GM19463 (cell line): ENCODE results near the gene MT1E.
"Not testable (repeated sequence)": the region's sequence is repeated elsewhere in the genome, so short reads cannot be mapped to it uniquely, and the experiment has no call there.

ENCODE experiments used
- ATAC-seq: cut with Tn5 transposase; IDR thresholded peaks from one replicate; pipeline ENCODE4 v1.9.1; 2021; ENCODE audit warnings: mild to moderate bottlenecking, moderate library complexity; ENCODE audit not compliant: unreplicated experiment

The MT1E gene

GRCh38 chr16:56643080-56643778, 17.6 kb downstream of the MT1E start:
- peak; percentile 95 for ATAC-seq

DNA sequence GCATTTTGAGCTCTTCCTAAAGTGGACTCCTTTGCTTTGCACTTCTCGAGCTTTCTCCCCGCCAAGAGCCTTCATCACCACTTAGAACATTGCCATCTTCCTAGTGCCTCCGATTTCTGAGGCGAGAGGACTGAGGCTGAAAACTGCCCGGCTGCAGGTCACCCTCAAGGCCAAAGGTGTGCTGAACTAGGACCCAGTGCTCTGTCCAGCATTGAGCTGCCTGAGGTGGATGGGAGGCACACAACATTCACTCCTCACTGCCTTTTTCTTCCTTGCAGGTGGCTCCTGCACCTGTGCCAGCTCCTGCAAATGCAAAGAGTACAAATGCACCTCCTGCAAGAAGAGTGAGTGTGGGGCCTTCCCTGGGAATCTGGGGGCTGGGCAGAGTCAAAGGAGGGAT, 18.3 kb downstream of the MT1E start:
- ATAC-seq, result no peak

DNA sequence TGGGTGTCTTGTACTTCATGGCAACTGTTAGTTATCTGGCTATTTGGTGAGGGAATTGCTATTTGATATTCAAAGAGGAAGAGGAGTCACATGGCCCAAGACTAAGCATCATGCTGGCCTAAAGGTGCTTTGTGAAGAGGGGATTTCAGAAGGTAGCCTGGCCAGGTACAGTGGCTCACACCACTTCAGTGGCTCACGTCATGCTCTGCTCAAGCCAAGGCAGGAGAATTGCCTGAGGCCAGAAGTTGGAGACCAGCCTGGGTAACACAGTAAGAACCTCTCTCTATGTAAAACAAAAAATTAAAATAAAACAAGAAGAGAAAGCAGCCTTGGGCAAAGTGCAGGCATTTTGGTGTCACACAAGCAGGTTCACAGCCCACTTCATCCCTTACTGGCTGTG, 19.7 kb downstream of the MT1E start:
- ATAC-seq, result no peak

DNA sequence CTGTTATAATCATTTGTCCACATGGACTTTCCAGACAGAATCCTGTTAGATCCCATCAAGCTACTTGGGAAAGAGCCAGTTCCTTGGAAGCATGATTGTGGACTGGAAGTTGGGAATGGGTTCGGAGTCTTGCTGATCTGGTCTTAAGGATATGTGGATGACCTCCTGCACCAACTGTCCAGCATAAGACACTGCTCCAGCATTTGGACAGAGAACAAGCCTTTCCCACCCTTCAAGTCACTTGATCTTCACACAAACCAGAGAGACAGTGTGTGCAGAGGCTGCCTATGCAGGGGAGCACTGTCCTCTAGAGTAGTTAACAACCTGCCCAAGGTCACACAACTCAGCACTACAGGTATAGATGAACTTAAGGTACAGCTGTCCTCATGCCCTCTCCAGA, 20.3 kb downstream of the MT1E start:
- ATAC-seq, result no peak

GRCh38 chr16:56647641-56648431, 22.3 kb downstream of the MT1E start:
- ATAC-seq, result no peak

- ATAC-seq, result no peak
Observed at GRCh38 chr16:56649271-56649670, 23.7 kb downstream of the MT1E start.

DNA sequence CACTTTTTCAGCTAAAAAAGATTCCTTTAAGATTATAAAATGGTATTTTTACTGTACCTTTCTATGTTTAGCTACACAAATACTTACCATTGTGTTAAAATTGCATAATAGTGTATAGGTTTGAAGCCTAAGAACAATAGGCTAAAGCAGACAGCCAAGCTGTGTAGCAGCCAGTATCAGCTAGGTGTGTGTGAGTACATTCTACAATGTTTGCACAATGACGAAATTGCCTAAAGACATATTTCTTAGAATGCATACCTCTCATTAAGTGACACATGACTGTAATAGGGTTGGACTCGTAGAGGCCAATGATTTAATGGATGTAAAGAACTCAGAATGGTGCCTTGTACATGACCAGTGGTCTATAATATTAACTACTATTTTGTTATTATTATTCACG, 24.2 kb downstream of the MT1E start:
- ATAC-seq, result no peak

DNA sequence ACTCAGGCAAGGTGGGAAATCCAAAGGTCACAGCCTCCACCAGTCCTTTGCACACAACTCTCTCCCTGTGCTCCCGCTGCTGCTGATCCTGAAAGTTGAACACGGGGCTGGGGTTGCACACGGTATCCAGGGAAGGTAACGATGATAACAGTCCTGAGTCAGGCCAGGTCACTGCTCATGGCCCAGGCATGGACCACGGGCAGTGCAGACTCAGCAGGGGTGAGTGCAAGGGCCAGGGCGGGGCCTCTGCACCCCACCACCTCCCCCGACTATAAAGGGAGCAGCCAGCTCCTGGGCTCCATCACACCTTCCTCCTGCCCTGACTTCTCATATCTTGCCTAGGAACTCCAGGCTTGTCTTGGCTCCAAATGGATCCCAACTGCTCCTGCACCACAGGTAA, 26.0 kb downstream of the MT1E start, which contains the start of gene MT1B:
Gene MT1B, plus strand, starts transcription at position 301 of the 400 bp plus-strand sequence. Its CDS starts 68 bp downstream, at position 369.
- no peak for ATAC-seq

DNA sequence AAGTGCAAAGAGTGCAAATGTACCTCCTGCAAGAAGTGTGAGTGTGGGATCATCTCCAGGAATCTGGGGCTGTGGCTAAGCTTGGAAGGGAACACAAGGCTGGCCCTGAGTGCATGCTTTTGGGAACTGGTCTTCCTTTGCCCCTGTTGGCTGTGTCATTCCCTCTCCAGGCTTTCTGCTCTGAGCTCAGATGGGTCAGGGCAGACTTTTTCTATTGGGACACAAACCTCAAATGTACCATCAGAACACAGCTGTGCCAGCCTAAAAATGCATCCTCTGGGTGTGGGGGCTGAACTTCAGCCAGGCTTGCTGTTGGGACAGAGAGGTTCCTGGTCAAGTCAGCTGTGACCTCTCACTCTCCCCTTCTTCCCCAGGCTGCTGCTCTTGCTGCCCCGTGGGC, 27.0 kb downstream of the MT1E start:
- no peak for ATAC-seq

DNA sequence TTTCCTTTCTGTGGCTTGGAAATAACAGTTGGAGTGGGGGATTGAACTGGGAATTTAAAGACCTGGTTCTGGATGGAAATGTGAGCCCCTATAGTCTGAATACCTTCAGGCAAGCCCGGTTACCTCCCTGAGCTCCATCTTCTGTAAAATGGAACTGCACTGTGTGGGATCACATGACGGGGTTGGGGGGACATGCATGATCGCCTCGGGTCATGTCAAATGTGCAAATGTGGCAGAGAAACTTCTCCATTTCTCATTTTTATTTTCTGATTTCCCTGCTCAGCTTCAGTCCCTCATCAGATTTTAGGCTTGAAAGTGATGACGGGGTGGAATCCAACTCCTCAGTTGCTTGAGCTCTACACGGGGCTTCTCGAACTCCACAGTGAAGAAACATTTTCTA, 27.6 kb downstream of the MT1E start:
- no peak for ATAC-seq

GRCh38 chr16:56657555-56658326, 32.2 kb downstream of the MT1E start, which contains the start of gene MT1F:
Gene MT1F, plus strand, starts transcription at chr16:56657959. Its CDS starts 100 bp downstream, at chr16:56658059.
- ATAC-seq, result peak; percentile 58

DNA sequence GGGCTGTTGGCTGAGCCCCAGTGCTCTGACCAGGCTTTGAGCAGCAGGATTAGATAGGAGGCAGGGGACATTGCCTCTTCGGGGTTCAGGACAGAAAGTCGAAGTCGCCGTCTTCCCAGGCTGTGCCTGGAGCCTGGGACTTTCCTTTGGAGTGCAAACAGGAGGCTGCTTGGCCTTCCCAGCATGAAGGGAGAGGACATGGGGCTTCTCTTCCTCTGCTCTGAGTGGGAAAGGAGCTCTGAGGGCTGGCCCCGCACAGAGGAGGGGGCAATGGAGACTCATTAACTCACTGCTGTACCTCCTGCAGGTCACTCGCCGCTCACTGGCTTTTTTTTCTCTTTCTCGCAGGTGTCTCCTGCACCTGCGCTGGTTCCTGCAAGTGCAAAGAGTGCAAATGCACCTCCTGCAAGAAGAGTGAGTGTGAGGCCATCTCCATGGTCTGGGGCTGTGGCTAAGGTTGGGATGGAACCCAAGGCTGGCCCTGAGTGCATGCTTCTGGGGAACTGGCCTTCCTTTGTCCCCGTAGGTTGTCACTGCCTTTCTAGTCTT, 32.8 kb downstream of the MT1E start:
- ATAC-seq, result no peak

DNA sequence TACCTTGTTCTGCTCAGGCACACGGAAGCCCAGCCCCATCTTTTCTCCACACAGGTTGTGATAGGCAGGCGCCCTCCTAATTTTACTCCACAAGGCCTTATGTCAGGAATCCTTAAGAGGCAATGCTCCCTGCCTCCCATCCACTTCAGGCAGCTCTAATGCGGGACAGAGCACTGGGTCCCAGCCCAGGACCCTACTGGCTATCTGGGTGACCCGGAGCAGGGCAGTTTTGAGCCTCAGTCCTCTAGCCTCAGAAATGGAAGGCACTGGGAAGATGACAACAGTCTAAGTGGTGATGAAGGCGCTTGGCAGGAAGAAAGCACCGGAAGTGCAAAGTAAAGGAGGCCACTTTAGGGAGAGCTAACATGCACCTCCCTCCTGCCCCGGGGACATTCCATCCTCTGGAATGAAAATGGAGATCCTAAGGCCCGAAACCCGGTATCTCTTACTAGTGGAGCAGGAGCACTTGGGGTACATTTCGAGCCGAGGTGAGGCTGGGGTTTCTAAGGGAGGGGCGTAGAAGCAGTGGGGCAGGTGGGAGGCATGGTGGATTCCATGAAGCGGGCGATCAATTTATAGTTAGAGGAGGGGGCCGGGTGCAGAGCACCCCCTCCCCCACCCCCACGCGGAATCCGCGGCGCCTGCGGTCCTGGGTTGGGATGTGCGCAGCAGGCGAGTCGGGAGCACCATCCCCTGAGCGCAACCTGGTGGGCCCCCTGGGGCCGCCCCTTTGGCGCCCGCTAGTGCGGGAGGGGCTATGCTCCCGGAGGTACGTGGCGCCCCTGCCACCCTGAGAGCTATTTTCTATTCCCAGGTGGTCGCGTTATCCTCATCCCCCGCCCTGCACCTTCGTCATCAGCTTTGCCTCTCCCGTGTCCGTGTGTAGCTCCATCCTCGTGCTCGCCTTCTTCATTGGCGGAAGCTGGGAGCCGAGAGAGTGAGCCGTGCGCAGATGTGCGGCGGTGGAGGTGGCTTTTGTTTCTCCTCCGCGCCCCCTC, 37.1 kb downstream of the MT1E start:
- ATAC-seq, result no peak

DNA sequence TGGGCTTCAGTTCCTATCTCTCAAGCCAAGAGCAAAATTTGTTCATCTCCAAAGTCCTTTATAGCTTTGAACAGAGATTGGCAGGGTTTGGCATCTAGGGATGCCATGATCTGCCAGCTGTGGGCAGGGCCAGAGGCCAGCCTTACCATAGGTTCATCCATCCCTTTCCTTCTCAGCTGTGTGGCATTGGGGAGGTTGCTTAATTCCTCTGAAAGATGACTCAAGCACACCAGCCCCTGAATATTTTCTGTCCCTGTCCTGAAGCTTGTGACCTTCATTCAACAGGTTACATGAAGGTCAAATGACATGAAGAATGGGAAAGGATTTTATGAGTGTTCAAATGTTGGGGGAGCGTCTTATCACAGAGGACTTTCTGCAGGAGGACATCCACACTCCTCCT, 38.9 kb downstream of the MT1E start:
- ATAC-seq, result no peak

DNA sequence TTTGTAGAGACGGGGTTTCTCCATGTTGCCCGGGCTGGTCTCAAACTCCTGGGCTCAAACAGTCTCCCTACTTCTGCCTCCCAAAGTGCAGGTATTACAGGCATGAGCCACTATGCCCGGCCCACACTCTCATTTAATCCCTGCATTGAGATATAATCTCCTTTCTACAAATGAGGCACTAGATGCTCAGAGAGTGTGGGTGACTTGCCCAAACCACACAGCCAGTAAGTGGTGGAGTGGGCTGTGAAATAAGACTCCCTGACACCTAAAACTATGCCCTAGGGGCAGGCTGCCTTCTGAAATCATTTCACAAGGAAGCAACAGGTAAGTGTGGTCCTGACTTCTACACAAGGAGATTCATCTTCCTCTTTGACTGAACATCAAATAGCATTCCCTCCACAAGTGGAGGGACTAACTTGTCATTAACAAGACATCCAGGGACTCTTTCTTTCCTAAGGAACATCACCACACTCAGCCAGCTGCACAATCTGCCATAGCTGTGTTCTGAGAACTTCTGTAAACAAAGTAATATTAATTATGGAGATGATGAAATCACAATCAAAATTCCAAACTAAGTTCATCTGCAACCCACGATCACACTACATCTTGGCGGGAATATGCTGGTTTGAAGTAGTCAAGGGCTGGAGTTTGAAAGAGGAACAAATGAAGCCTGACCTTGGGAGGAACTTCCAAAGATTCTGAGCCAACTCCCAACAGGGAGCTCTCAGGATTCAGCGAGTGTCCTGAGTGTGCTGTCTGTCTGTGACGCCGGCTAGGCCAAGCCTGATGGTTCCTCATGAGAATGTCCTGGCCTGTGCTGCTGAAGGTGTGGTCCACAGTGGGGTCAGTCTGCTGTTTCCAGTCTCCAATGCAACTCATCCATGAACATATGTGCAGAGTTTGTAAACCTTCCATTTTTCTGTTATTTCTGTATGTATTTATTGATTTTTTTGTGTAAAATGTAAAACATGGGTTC, 40.0 kb downstream of the MT1E start:
- not testable (repeated sequence) for ATAC-seq

GRCh38 chr16:56667581-56668571, 42.3 kb downstream of the MT1E start, which contains the start of gene MT1G:
Gene MT1G, minus strand, starts transcription at chr16:56668065. Its CDS starts 72 bp downstream, at chr16:56667993.
- no peak for ATAC-seq
